HG02571 (cell line): ENCODE results near the gene C22orf39.

Experiments used
- ATAC-seq: cut with Tn5 transposase; IDR thresholded peaks from one replicate; pipeline ENCODE4 v1.9.1; 2021; ENCODE audit warnings: mild to moderate bottlenecking, moderate library complexity; ENCODE audit not compliant: unreplicated experiment

The C22orf39 gene, protein sequence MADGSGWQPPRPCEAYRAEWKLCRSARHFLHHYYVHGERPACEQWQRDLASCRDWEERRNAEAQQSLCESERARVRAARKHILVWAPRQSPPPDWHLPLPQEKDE

DNA sequence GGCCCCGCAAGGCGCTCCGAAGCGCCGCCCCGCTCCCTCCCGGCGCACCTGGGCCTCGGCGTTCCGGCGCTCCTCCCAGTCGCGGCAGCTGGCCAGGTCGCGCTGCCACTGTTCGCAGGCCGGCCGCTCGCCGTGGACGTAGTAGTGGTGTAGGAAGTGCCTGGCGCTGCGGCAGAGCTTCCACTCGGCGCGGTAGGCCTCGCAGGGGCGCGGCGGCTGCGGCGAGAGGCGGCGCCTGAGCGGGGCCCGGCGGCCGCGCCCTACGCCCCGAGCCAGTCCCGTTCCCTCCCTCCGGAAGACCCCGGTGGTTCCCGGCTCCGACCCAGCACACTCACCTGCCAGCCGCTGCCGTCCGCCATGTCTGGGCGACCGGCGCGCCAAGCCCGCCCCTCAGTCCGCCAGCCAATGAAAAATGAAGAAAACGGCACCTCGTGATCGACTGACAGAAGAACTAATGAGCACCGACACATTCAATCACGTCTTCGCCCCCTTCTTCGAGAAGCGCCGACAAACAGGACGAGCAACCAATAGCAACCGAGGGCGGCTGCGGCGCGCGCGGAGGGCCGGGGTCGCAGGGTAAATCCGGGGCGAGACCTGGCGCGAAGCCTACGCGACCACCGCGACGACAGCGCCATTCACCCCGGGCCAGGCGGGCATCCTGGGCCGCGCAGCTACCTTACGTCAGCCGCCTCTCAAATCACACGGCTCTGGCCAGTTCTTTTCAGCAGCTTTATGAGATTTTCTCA, at the start of gene C22orf39:
Gene C22orf39, minus strand, starts transcription at position 382 of the 746 bp plus-strand sequence. Its CDS starts 23 bp downstream, at position 359.
- peak; percentile 74 for ATAC-seq

DNA sequence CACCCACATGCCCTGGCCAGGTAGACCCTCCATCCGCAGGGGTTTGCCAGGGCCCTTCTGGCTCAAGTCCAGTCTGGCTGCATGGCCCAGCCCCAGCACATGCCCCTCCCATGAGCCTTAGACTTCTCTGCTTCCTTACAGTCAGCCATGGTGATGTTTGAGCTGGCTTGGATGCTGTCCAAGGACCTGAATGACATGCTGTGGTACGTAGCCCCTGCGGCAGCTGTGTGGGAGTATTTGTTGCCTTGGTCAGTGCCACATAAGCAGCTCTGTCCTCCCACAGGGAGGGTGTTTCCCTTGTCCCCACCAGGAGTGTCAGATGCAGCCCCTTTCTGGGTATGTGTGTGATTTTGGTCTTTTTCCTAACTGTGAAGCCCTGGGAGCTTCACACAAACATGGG, 49.7 kb upstream of the C22orf39 start:
- no peak for ATAC-seq

DNA sequence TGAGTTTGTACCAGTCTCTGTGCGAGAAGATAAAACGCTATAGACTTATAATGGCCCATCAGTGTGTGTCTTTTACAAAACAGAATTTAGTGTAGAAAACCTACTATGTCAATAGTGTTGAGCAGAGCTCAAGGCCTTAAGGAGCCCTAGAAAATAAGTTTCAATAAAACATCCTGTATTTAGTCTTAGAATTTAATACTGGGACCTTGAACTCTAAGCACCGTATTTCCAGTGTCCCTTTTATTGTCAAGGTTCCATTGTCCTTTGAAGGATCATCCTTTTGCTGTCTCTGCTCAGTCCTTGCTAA, 48.8 kb upstream of the C22orf39 start:
- no peak for ATAC-seq

DNA sequence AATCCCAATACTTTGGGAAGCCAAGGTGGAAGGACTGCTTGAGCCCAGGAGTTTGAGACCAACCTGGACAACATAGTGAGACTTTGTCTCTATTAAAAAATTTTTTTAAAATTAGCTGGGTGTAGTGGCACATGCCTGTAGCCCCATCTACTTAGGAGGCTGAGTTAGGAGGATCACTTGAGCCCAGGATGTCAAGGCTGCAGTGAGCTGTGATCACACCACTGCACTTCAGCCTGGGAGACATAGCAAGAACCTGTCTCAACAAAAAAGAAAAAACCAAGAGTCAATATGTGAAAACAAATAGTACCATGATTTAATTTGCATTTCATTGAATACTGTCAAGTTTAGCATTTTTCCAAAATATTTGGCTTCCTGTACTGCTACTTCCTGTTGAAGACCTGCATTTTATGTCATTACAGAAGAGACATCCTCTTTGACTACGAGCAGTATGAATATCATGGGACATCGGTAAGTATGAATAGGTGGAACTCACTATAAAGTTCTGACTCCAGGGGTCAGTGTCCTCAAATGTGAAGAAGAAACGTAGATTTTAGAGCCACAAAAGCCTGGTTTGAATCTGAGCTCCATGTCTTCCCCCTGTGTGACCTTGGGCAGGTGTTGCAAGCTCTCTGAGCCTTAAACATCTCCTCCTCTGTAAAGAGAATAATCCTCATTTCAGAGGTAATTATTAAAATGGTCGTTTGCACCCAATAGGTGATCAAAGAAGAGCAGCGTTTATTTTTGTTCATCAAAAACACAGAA, 48.2 kb upstream of the C22orf39 start:
- ATAC-seq, result no peak

DNA sequence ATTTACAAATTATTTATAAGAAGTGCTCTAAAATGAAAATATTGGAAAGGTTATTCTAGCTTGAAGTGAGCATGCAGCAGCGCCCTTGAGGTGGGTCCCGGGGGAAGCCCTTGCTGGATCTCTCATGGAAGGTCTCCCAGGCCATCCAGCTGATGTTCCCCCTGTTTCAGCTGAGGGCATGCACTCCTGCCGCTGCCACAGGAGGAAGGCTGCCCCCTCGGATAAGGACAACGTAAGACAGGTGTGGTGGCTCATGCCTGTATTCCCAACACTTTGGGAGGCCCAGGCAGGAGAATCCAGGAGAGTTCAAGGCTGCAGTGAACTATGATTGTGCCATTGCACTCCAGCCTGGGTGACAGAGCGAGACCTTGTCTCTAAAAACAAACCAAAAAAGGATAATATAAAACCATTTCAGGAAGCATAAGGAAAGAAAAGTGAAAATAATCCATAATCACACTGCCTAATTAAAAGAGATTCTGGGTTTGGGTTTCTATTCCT, 47.2 kb upstream of the C22orf39 start:
- no peak for ATAC-seq

DNA sequence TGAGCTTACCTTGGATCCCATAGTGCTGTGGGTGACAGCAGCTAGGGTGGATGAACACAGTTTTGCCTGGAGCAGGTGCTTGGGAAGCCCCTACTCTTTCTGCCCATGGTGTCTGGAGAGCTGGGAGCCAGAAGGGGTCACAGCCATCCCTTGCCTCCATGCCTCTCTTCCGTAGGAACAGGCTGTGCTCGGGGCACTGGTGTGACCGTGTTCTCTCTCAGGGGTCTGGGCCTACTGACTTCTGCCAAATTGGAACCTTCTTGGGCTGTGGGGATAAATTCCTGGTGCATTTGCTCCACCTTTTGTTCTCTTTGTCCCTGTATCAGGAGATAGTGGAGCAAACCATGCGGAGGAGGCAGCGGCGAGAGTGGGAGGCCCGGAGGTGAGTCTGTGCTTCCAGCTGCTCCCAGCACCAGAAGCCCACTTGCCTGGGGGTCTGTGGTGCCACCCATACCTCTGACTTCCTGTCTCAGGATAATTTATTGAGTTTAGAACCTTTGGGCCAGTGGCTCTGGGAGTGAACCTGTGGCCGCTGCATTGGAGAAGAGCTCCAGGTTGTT, 46.6 kb upstream of the C22orf39 start:
- no peak for ATAC-seq

DNA sequence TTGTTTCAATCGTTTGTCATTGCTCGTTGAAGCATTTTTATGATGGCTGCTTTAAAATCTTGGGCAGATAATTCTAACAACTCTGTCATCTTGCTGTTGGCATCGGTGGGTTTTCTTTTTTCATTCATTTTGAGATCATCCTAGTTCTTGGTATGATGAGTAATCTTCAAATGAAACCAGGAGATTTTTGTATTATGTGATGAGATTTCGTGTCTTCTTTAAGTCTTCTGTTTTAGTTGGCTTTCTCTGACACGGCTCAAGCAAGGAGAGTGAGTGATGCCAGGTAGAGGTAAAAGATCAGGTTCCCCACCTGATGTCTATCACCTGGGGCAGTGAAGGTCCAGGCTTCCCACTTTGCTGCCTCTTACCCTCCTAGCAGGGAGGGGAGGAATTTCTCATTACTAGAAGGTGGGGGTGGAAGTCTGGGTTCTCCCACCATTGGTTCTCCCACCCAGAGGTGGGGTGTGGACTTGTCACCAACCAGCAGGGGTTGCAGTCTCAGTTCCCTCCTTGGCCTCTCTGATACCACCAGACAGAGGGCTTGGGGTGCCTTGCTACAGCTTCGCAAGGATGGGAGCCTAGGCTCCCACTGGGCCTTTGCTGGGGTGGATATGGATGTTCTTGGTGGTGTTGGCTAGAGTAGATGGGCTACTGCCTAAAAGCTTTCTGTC, 45.1 kb upstream of the C22orf39 start:
- ATAC-seq, result no peak

DNA sequence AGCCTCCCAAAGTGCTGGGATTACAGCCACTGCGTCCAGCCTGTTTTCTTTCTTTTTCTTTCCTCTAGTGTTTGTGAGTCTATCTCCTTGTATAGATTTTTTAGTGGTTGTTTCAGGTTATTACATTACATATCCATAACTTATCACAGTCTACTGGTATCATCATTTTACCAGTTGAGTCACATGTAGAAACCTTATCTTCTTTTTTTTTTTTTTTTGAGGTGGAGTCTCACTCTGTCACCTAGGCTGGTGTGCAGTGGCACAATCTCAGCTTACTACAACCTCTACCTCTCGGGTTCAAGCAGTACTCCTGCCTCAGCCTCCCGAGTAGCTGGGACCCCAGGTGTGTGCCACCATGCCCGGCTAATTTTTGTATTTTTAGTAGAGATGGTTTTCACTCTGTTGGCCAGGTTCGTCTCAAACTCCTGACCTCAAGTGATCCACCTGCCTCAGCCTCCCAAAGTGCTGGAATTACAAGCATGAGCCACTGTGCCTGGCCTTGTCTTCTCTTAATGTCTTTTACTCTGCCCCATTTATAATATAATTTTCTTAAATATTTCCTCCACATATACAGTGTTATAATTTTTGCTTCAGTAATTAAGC, 43.2 kb upstream of the C22orf39 start:
- ATAC-seq, result no peak

DNA sequence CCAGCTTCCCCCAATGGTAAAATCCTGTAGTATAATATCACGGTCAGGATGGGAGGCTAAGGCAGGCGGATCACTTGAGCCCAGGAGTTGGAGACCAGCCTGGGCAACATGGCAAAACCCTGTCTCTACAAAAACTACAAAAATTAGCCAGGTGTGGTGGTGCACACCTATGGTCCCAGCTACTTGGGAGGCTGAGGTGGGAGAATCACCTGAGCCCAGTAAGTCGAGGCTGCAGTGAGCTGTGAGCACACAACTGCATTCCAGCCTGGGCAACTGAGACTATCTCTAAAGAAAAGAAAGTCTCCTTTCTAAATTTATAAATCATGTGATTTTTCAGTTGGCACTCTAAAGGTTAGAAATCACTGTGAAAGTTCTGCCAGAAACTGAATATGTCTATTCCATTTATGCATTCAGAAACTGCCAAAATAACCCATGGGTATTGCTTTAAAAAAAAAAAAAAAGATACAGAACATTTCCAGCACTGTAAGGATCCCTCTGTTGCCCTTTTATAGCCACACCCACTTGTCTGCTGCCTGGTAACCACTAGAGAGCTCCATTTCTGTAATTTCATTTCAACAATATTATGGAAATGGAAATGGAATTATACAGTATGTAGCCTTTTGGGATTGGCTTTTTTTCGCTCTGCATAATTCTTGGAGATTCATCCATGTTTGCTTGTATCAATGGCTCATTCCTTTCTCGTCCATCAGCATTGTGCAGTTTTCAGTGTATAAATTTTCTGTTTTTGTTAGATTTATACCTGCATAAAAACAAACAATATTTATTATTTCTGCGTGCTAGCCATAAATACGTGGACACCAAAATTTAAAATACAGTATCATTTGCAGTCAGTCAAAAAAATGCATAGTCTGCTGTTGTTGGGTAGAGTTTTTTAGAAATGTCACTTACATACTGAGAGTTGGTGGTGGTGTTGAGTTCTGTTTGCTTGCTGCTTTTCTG, 41.7 kb upstream of the C22orf39 start:
- no peak for ATAC-seq

DNA sequence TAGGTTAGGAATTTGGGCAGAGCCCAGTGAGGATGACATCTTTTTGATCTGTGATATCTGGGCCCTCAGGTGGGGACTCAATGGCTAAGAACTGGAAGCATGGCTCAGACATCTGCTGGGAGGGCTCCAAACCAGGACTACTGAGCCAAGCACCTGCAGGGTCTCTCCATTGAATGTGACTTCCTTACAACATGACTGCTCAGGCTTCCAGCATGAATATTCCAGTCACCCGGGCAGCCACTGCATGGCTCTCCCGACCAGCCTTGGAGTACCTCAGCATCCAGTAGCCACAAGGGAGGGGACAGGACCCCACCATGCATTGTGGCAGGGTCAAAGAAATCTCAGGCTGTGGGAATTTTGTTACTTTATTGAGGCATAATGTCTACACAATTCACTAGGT, 40.8 kb upstream of the C22orf39 start:
- ATAC-seq, result no peak

DNA sequence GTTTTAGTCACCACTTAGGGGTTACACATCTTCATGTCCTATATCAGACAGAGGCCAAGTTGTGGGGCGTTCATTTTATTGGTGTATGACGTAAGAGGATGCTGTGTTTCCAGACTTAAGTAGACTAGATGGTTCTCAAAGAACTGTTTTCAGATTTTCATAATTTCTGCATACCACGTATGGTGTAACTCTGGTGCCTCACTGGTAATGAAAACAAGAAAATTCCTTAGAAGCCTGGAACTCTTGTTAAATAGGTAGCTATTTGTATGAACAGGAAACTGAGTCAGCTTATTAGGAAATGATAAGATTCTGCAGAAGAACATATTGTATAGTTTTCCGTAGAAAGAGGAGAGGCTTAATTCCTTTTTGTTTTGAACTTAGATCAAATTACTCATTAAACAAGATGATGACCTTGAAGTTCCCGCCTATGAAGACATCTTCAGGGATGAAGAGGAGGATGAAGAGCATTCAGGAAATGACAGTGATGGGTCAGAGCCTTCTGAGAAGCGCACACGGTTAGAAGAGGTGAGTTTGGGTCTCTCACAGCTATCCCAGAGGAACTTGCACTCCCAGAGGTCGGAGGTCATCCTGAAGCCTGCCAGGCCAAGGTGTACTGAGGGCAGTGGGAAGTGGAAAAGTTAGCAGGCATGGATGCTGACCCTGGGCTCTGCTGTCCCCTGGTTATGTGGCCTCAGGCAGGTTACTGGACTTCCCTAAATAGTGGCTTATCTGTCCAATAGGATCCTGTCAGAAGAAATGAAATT, 36.2 kb upstream of the C22orf39 start:
- ATAC-seq, result no peak

DNA sequence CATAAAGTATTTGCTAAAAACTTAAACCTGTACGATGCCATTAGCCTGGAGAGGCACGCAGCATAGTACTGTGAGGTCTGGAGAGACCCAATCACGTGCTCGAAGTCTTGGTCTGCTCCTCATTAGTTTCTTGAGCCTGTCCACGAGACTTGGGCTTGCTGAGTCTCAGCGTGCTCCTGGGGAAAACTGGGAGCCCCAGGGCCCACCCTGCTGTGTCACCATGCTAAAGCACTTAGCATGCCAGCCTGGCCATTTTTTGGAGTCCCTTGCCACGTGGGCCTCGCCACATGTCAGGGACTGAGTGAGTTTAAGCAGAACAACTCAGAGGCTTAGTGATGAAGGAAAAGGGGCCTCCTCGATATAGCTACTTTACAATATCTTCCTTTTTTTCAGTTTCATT, 34.8 kb upstream of the C22orf39 start:
- ATAC-seq, result no peak

DNA sequence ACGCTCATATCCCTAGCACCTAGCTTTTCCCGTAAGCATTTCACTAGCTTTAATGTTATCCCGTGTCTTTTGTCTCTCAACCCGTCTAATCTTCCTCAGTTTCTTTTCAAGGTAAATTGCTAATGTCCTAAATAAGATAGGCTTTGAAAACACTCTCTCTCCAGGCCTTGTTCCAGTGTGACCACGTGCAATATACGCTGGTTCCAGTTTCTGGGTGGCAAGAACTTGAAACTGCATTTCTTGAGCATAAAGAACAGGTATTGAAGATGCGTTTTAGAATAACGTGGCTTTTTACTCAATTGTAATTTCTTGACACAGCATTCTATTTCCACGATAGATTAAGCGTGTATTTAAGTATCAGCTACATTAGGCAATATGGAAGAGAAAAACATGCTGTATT, 33.3 kb upstream of the C22orf39 start:
- ATAC-seq, result no peak

DNA sequence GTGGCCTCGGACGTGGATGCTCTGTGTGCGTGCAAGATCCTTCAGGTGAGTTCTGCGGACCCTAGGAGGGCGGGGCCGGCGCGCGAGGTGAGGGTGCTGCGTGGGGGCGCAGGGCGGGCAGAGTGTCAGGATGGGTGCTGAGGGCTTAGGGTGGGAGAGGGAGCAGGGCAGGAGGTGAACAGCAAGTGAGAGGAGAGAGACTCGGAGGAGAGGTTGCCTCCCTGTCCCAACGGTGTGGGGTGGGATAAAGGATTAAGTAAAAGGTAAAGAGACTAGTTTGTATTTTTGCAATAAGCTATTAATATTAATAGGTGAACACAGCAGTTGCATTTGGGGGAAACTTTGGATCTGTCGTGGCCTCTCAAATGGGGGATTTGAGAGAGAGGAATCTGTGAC, 32.7 kb upstream of the C22orf39 start:
- ATAC-seq, result no peak

DNA sequence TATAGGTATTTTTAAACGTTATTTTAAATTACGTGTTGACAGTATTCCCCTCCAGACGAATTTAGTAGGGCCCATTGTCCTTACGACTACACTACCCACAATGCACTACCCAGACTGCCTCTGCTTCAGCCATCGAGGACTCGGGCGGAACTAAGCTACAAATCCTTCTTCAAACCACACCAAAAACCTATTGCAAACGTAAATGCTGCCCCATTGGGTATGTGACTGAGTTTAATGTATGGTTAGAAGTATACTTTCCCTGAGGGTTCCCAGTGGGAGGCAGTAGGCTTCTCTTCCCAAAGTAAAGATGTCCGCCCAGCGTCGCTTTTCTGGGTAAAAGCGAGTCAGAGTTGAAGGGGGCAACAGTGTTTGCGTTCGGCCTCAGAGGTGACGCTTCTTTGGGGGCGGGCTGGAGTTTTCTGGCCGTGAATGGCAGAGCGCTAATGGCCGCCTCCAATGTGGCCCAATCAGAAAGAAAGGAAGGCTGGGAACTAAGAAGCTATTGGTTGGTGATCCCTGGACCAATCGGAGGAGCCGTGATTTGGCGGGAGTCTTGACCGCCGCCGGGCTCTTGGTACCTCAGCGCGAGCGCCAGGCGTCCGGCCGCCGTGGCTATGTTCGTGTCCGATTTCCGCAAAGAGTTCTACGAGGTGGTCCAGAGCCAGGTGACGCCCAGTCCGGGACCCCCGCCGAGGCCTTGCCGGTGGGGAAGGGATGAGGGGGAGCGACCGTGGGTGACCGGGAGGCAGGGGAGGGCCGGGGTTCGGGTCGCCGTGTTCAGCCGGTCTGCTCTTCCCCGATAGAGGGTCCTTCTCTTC, 32.1 kb upstream of the C22orf39 start, which contains the start of gene CDC45:
Gene CDC45, plus strand, starts transcription at position 566 of the 818 bp plus-strand sequence. Its CDS starts 49 bp downstream, at position 615.
- peak; percentile 81 for ATAC-seq

DNA sequence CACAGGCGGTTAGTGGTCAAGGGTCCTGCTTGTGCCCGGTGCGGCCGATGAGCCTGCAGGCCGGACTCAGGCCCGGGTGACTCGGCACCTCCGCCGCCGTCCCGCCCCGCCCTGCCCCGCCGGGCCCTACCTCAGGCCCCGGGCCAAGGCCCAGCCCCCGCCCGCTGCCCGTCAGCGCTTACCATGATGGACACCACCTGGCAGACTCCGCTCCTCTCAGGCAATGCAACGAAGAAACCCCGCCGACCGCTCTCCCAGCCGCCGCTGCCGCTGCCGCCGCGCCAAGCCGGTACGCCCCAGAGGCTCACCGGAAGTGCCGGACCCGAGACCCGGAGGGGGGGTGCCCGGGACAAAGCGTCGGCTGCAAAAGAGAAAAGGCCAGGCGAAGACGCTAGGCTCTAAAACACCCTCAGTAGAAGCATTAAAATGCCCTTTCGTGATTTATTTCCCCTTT, 31.4 kb upstream of the C22orf39 start, which contains the start of gene UFD1:
Gene UFD1, minus strand, starts transcription at position 293 of the 454 bp plus-strand sequence. Its CDS starts 108 bp downstream, at position 185.
- peak; percentile 37 for ATAC-seq

DNA sequence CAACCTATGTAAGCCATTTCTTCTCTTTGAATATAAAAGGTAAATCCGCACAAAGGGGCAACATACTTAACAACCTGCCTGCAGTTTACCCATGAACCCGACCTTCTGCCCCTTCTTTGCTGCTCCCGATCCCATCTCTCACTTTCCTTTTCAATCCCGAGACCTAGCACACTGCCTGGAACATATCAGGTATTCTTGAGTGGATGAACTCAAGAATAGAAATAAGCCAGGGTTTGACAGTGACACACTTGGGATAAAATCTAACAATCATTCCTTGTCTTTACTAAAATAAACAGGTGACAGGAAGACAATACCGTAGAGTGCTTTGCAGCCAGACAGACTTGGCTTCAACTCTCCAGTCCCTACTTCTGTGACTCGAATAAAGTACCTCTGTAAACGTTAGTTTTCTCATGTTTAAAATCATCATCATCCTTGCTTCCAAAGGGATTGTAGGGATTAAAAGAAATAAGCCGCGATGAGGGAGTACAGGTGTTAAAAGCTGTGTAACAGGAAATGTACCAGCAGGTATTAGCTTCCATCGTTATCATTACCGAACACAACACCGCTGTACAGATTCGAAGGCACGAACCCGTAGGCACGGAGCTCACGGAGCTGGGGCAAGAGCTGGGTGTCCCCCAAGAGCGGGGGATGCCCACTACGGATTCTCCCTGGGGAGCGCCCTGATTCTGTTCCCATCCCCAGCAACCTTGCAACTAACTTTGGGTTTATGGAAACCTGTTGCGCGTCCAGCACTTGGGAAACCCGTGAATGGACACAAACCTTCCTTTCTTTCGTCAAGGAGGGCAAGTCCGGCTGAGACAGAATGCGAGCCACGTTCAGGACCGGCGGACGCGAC, 30.8 kb upstream of the C22orf39 start:
- no peak for ATAC-seq
